Measurements from ENCODE around the gene TRIO.

DNA sequence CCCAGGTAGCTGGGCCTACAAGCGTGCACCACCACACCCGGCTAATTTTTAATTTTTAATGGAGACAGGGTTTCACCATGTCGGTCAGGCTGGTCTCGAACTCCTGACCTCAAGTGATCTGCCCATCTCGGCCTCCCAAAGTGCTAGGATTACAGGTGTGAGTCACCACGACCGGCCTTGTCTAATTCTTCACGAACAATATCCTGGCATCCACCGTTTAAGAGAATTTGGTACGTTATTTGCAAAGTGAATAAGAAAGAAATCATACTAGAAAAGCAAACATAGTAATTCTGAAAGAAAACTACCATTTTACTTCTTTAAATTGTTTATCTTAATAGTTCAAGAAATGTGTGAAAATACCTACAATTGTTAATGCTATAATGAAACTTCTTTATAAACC, 42.9 kb upstream of the TRIO start:
- TF ChIP-seq, protein P1, sequence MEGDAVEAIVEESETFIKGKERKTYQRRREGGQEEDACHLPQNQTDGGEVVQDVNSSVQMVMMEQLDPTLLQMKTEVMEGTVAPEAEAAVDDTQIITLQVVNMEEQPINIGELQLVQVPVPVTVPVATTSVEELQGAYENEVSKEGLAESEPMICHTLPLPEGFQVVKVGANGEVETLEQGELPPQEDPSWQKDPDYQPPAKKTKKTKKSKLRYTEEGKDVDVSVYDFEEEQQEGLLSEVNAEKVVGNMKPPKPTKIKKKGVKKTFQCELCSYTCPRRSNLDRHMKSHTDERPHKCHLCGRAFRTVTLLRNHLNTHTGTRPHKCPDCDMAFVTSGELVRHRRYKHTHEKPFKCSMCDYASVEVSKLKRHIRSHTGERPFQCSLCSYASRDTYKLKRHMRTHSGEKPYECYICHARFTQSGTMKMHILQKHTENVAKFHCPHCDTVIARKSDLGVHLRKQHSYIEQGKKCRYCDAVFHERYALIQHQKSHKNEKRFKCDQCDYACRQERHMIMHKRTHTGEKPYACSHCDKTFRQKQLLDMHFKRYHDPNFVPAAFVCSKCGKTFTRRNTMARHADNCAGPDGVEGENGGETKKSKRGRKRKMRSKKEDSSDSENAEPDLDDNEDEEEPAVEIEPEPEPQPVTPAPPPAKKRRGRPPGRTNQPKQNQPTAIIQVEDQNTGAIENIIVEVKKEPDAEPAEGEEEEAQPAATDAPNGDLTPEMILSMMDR (IDR thresholded peaks at IDR 0.05), result no peak
- no peak for TF ChIP-seq POLR2A (IDR thresholded peaks at IDR 0.05)
